Progenitor cell of endocrine pancreas (in vitro differentiated cells): ENCODE measurements around the gene SLC23A3. TPM values are rescaled to one million over a fixed set of nuclear protein-coding genes. Genes with fewer than 3 reads are reported as not detected.

Experiments
- total RNA-seq: library from RNA; stranded (reverse); gene quantifications from 2 replicates; pipeline ENCODE4 v1.2.1, GENCODE V29; 2021

Gene SLC23A3
- total RNA-seq, 1 donor from 2014 or later = 2.8 TPM

Other genes starting within 250 kb of the SLC23A3 start
- 5.1 and 6.2 TPM in 2 replicates for gene CDK5R2, start 210.4 kb downstream of the SLC23A3 start, total RNA-seq
- 13.5 and 15.6 TPM in 2 replicates for gene FEV, start 184.8 kb downstream of the SLC23A3 start, total RNA-seq
- gene CRYBA2, start 176.6 kb downstream of the SLC23A3 start, total RNA-seq = 24.4 and 30.1 TPM in 2 replicates
- gene CFAP65, start 128.5 kb downstream of the SLC23A3 start, total RNA-seq = 0.65 and 0.67 TPM in 2 replicates
- gene IHH, start 109.1 kb downstream of the SLC23A3 start, total RNA-seq = 17.3 and 24.1 TPM in 2 replicates
- gene NHEJ1, start 9.2 kb downstream of the SLC23A3 start, total RNA-seq = 15.4 and 17.7 TPM in 2 replicates
- 38.9 and 40.8 TPM in 2 replicates for gene CNPPD1, start 6.9 kb upstream of the SLC23A3 start, total RNA-seq
- gene RETREG2, start 8.2 kb upstream of the SLC23A3 start, total RNA-seq = 77.0 and 77.4 TPM in 2 replicates
- 29.3 and 29.6 TPM in 2 replicates for gene ZFAND2B, start 36.8 kb upstream of the SLC23A3 start, total RNA-seq
- gene ABCB6, start 48.9 kb upstream of the SLC23A3 start, total RNA-seq = 26.7 and 29.9 TPM in 2 replicates
- 40.6 and 43.6 TPM in 2 replicates for gene ATG9A, start 59.6 kb upstream of the SLC23A3 start, total RNA-seq
- gene ANKZF1, start 59.8 kb upstream of the SLC23A3 start, total RNA-seq = 64.3 and 66.7 TPM in 2 replicates
- 11.8 and 13.5 TPM in 2 replicates for gene GLB1L, start 75.4 kb upstream of the SLC23A3 start, total RNA-seq
- 23.2 and 24.1 TPM in 2 replicates for gene STK16, start 75.5 kb upstream of the SLC23A3 start, total RNA-seq
- not detected in 2 replicates for gene TUBA4B, start 83.2 kb upstream of the SLC23A3 start, total RNA-seq
- 8.3 and 9.1 TPM in 2 replicates for gene TUBA4A, start 83.9 kb upstream of the SLC23A3 start, total RNA-seq
- 66.2 and 69.5 TPM in 2 replicates for gene DNAJB2, start 109.3 kb upstream of the SLC23A3 start, total RNA-seq
- 30.2 and 30.5 TPM in 2 replicates for gene PTPRN, start 139.4 kb upstream of the SLC23A3 start, total RNA-seq
- not detected in 2 replicates for gene RESP18, start 162.7 kb upstream of the SLC23A3 start, total RNA-seq
- gene DNPEP, start 217.9 kb upstream of the SLC23A3 start, total RNA-seq = 36.0 and 47.0 TPM in 2 replicates
- not detected in 2 replicates for gene DES, start 248.3 kb upstream of the SLC23A3 start, total RNA-seq